Mucosa of stomach (tissue), 1 donor: Measurements from ENCODE around the gene SCARB1.
A peak's percentile ranks its signal among the peaks of the same experiment; 100 is the strongest.

ENCODE experiments used
- H3K27me3 ChIP-seq: one replicate; pipeline ENCODE4 v1.7.0; 2013; ENCODE audit warnings: mild to moderate bottlenecking, low read length; ENCODE audit not compliant: control insufficient read depth, insufficient read depth
- H3K36me3 ChIP-seq: one replicate; pipeline ENCODE4 v1.7.0; 2013; ENCODE audit warnings: low read length; ENCODE audit not compliant: control insufficient read depth, insufficient read depth
- H3K4me1 ChIP-seq: one replicate; pipeline ENCODE4 v1.7.0; 2013; ENCODE audit warnings: mild to moderate bottlenecking, low read length; ENCODE audit not compliant: control insufficient read depth, insufficient read depth
- H3K4me3 ChIP-seq: one replicate; pipeline ENCODE4 v1.7.0; 2013; ENCODE audit warnings: low read length
- H3K9ac ChIP-seq: one replicate; pipeline ENCODE4 v1.7.0; 2013; ENCODE audit warnings: mild to moderate bottlenecking, low read length, moderate library complexity
- H3K9me3 ChIP-seq: one replicate; pipeline ENCODE4 v1.7.0; 2013; ENCODE audit warnings: mild to moderate bottlenecking, low read length, moderate library complexity; ENCODE audit not compliant: control insufficient read depth
- donor health status: Pancreatic carcinoma.

The SCARB1 gene

GRCh38 chr12:124867401-124867930, 3.8 kb upstream of the SCARB1 start:
- Histone ChIP-seq H3K9ac (no peak overlapping the region), H3K9me3 (no peaks in the 10 kb centered on the region), H3K4me3 (no peak overlapping the region), H3K4me1 (peaks cover 14% of the 10 kb centered on the region), H3K36me3 (no peaks in the 10 kb centered on the region), H3K27me3 (no peaks in the 10 kb centered on the region)

DNA sequence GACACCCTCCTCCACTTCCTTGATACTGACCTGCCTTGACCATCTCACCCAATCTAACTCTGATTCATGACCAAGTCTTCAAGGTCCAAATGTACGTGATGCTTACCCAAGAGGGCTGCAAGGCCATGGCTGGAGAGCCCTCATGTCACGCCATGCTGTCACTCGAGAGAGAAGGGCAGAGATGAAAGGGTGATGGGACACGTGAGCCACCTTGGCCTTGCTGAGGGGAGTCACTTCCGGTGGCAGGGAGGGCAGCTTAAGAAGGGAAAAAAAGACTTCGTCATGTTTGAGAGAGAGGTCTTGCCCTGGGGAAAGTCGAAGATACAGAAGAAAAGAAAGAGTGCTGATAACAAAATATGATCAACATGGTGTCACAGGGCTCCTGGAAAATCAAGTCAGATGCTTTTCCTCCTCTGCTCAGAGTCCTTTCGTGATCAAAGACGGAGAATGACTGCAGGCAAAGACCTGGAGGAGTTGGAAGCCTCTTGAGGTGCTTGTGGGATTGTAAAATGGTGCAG, 3.3 kb upstream of the SCARB1 start:
- Histone ChIP-seq H3K4me3 (no peak overlapping the region), H3K27me3 (no peaks in the 10 kb centered on the region), H3K4me1 (peaks cover 19% of the 10 kb centered on the region), H3K36me3 (no peaks in the 10 kb centered on the region), H3K9ac (no peak overlapping the region), H3K9me3 (no peaks in the 10 kb centered on the region)

- H3K27me3 ChIP-seq, result no peaks in the 10 kb centered on the region
- no peaks in the 10 kb centered on the region for H3K9me3 ChIP-seq
- no peak overlapping the region for H3K4me3 ChIP-seq
- H3K4me1 ChIP-seq, result peaks cover 25% of the 10 kb centered on the region
- no peaks in the 10 kb centered on the region for H3K36me3 ChIP-seq
- H3K9ac ChIP-seq, result no peak overlapping the region
Observed at GRCh38 chr12:124866195-124866882, 2.7 kb upstream of the SCARB1 start.

GRCh38 chr12:124865728-124866127, 2.1 kb upstream of the SCARB1 start:
- H3K4me1 ChIP-seq, result peaks cover 26% of the 10 kb centered on the region
- no peaks in the 10 kb centered on the region for H3K27me3 ChIP-seq
- H3K9me3 ChIP-seq, result no peaks in the 10 kb centered on the region
- no peak overlapping the region for H3K9ac ChIP-seq
- no peaks in the 10 kb centered on the region for H3K36me3 ChIP-seq
- no peak overlapping the region for H3K4me3 ChIP-seq

GRCh38 chr12:124864326-124864752, 675 bp upstream of the SCARB1 start:
- H3K27me3 ChIP-seq, result no peaks in the 10 kb centered on the region
- peak overlapping the region; percentile 67 for H3K9ac ChIP-seq
- H3K4me3 ChIP-seq, result peak overlapping the region; percentile 54
- H3K36me3 ChIP-seq, result no peaks in the 10 kb centered on the region
- H3K4me1 ChIP-seq, result peaks cover 26% of the 10 kb centered on the region
- no peaks in the 10 kb centered on the region for H3K9me3 ChIP-seq

DNA sequence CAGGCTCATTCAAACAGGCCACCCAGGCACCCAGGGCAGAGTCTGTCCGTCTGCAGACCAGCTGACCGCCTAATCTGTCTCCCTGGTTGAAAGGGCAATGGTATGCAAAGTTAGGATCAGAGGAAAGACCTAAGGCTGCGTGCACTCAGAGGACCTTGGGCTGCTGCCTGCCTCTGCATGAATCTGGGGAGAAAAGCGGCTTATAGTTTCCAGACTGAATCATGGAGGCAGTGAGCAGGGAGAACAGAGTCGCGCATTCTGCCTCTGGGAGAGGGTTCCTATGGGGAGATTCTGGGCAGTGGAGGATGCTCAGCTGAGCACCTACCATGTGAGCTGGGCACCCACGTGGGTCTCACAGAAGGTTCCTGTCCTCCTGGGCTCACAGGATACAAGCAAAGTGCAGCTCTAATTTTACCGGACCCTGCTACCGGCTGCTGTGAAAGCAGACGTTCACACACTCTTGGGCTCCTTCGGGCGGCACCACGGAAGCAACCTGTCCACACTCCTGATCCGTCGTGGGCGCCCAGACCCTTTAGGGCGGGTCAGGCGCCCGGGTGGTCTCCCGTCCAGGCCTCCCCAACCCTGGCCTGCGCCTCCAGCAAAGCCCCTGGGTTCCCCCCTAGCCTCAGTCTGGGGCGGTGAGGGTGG, 772 bp downstream of the SCARB1 start:
- peak overlapping the region; percentile 42 for H3K9ac ChIP-seq
- H3K4me3 ChIP-seq, result peak overlapping the region; percentile 3
- H3K4me1 ChIP-seq, result peaks cover 26% of the 10 kb centered on the region
- no peaks in the 10 kb centered on the region for H3K36me3 ChIP-seq
- no peaks in the 10 kb centered on the region for H3K27me3 ChIP-seq
- no peaks in the 10 kb centered on the region for H3K9me3 ChIP-seq

GRCh38 chr12:124861898-124862676, 1.6 kb downstream of the SCARB1 start:
- Histone ChIP-seq H3K4me1 (peaks cover 23% of the 10 kb centered on the region), H3K9ac (no peak overlapping the region), H3K4me3 (no peak overlapping the region), H3K36me3 (no peaks in the 10 kb centered on the region), H3K9me3 (no peaks in the 10 kb centered on the region), H3K27me3 (no peaks in the 10 kb centered on the region)

- Histone ChIP-seq H3K9me3 (no peaks in the 10 kb centered on the region), H3K4me3 (no peak overlapping the region), H3K27me3 (no peaks in the 10 kb centered on the region), H3K36me3 (no peaks in the 10 kb centered on the region), H3K9ac (no peak overlapping the region), H3K4me1 (peaks cover 26% of the 10 kb centered on the region)
Observed at GRCh38 chr12:124861492-124861891, 2.2 kb downstream of the SCARB1 start.

- Histone ChIP-seq H3K36me3 (no peaks in the 10 kb centered on the region), H3K9ac (no peak overlapping the region), H3K4me3 (no peak overlapping the region), H3K9me3 (no peaks in the 10 kb centered on the region), H3K27me3 (no peaks in the 10 kb centered on the region), H3K4me1 (peaks cover 37% of the 10 kb centered on the region)
Observed at GRCh38 chr12:124857921-124858461, 5.7 kb downstream of the SCARB1 start.

DNA sequence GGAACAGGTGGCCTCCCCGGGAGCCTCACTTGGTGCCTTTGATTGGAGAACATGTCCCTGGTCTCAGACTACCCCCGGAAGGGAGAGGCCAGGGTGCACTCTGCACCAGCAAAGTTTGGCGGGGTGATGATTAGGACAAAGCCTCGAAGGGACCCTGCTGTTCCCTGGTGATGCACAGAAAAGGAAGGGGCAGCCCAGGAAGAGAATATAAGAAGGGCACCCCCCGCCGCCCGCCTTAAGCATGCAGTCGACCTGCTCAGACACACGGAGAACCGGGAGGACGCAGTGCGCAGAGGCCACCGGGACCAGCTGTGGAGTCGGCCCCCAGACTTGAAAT, 6.9 kb downstream of the SCARB1 start:
- Histone ChIP-seq H3K4me1 (peaks cover 37% of the 10 kb centered on the region), H3K4me3 (no peak overlapping the region), H3K27me3 (no peaks in the 10 kb centered on the region), H3K9me3 (no peaks in the 10 kb centered on the region), H3K9ac (no peak overlapping the region), H3K36me3 (no peaks in the 10 kb centered on the region)

GRCh38 chr12:124856132-124856841, 7.4 kb downstream of the SCARB1 start:
- Histone ChIP-seq H3K36me3 (no peaks in the 10 kb centered on the region), H3K4me3 (no peak overlapping the region), H3K9me3 (no peaks in the 10 kb centered on the region), H3K27me3 (no peaks in the 10 kb centered on the region), H3K4me1 (peaks cover 33% of the 10 kb centered on the region), H3K9ac (no peak overlapping the region)
